Spinal cord (tissue), 10 donors: ENCODE measurements around the gene POU5F2. TPM values are rescaled to one million over a fixed set of nuclear protein-coding genes. Genes with fewer than 3 reads are reported as not detected.

ENCODE experiments used
- DNase-seq, 6 donors: peaks; one replicate each; pipeline versions ENCODE4 v3.0.0 to v3.0.0-alpha.2; 2013 to 2015; ENCODE audit warnings: low spot score in 6 of 6, low read depth in 4 of 6
- H3K27ac ChIP-seq: one replicate; pipeline ENCODE4 v1.5.1; 2013; ENCODE audit warnings: low read depth, low read length, control low read depth
- H3K27me3 ChIP-seq: one replicate; pipeline ENCODE4 v1.6.1; 2013; ENCODE audit warnings: low read length; ENCODE audit not compliant: control insufficient read depth, insufficient read depth
- H3K36me3 ChIP-seq: one replicate; pipeline ENCODE4 v1.6.1; 2013; ENCODE audit warnings: low read length; ENCODE audit not compliant: control insufficient read depth, insufficient read depth
- H3K4me1 ChIP-seq: one replicate; pipeline ENCODE4 v1.6.1; 2013; ENCODE audit warnings: low read length; ENCODE audit not compliant: control insufficient read depth, insufficient read depth
- H3K4me3 ChIP-seq: one replicate; pipeline ENCODE4 v1.5.1; 2013; ENCODE audit warnings: low read depth, low read length, control low read depth
- H3K9me3 ChIP-seq: one replicate; pipeline ENCODE4 v1.6.1; 2013; ENCODE audit warnings: low read length; ENCODE audit not compliant: control insufficient read depth, insufficient read depth
- WGBS: methylation state at CpG from one replicate; pipeline ENCODE4 v1.1.5; 2013; ENCODE audit warnings: missing lambda C conversion rate; ENCODE audit not compliant: insufficient coverage; 5-methylcytosine and 5-hydroxymethylcytosine counted together
- polyA plus RNA-seq, 2 donors: library from polyadenylated mRNA; unstranded; fragments of 120-200 nt; gene quantifications; one replicate each; pipeline ENCODE4 v1.2.1, GENCODE V29; 2013; ENCODE audit not compliant: insufficient read length in 2 of 2
- total RNA-seq, 2 donors: library from RNA; depleted of rRNA in 1 of 2; stranded (reverse); fragments of 120-200 nt in 1 of 2; fragments of >200 nt in 1 of 2; gene quantifications; one replicate each; pipeline versions ENCODE4 v1.2.3 to v1.2.4, GENCODE V29; 2013 to 2014
- donor health status: healthy.

Gene POU5F2
- total and polyA plus RNA-seq, 4 donors = 0.03 to 4.1 (median 0.80) TPM

- Histone ChIP-seq H3K4me3 (no peak overlapping the region), H3K4me1 (no peaks in the 10 kb centered on the region), H3K36me3 (no peaks in the 10 kb centered on the region), H3K9me3 (no peaks in the 10 kb centered on the region), H3K27me3 (no peaks in the 10 kb centered on the region), H3K27ac (no peak overlapping the region)
- DNase-seq = no peak
- no CpG with 5 or more reads among the region's 1 CpG for WGBS
Observed at GRCh38 chr5:93748875-93749397, 7.5 kb upstream of the POU5F2 start.

- no peaks in the 10 kb centered on the region for H3K4me1 ChIP-seq
- DNase-seq = no peak
- H3K4me3 ChIP-seq = no peak overlapping the region
- H3K27me3 ChIP-seq = no peaks in the 10 kb centered on the region
- H3K36me3 ChIP-seq = peaks cover under 1% of the 10 kb centered on the region
- H3K9me3 ChIP-seq = no peaks in the 10 kb centered on the region
- no peak overlapping the region for H3K27ac ChIP-seq
Observed at GRCh38 chr5:93746406-93747056, 5.1 kb upstream of the POU5F2 start.

GRCh38 chr5:93736284-93736683 is 5.1 kb downstream of the POU5F2 start:
- H3K9me3 ChIP-seq = peaks cover 3% of the 10 kb centered on the region

GRCh38 chr5:93735378-93735777 is 6.0 kb downstream of the POU5F2 start:
- Histone ChIP-seq H3K4me3 (no peak overlapping the region), H3K27me3 (no peaks in the 10 kb centered on the region), H3K4me1 (no peaks in the 10 kb centered on the region), H3K36me3 (peaks cover 2% of the 10 kb centered on the region), H3K27ac (no peak overlapping the region), H3K9me3 (peaks cover 3% of the 10 kb centered on the region)
- DNase-seq = peak in 1 of 6 donors; percentile 32
- 80% methylated on average over 1 of the region's 1 CpG for WGBS

More at GRCh38 chr5:93736284-93736683, 5.1 kb downstream of the POU5F2 start:
- H3K4me1 ChIP-seq = no peaks in the 10 kb centered on the region
- peaks cover 11% of the 10 kb centered on the region for H3K36me3 ChIP-seq
- no peak overlapping the region for H3K27ac ChIP-seq
- WGBS = no CpG with 5 or more reads among the region's 2 CpGs
- no peak for DNase-seq
- H3K4me3 ChIP-seq = no peak overlapping the region
- no peaks in the 10 kb centered on the region for H3K27me3 ChIP-seq

- Histone ChIP-seq H3K27ac (no peak overlapping the region), H3K4me3 (no peak overlapping the region), H3K4me1 (no peaks in the 10 kb centered on the region), H3K27me3 (no peaks in the 10 kb centered on the region), H3K36me3 (no peaks in the 10 kb centered on the region), H3K9me3 (no peaks in the 10 kb centered on the region)
- no peak for DNase-seq
- WGBS = 100% methylated on average over 1 of the region's 3 CpGs
Observed at GRCh38 chr5:93731987-93732386, 9.4 kb downstream of the POU5F2 start.

GRCh38 chr5:93726595-93726994 is 14.8 kb downstream of the POU5F2 start:
- Histone ChIP-seq H3K36me3 (no peaks in the 10 kb centered on the region), H3K27ac (no peak overlapping the region), H3K27me3 (no peaks in the 10 kb centered on the region), H3K9me3 (no peaks in the 10 kb centered on the region), H3K4me1 (no peaks in the 10 kb centered on the region), H3K4me3 (no peak overlapping the region)
- no peak for DNase-seq
- no CpG with 5 or more reads among the region's 1 CpG for WGBS

GRCh38 chr5:93724791-93725190 is 16.6 kb downstream of the POU5F2 start:
- no peak overlapping the region for H3K4me3 ChIP-seq
- no peaks in the 10 kb centered on the region for H3K9me3 ChIP-seq
- H3K27me3 ChIP-seq = no peaks in the 10 kb centered on the region
- DNase-seq = no peak
- H3K4me1 ChIP-seq = no peaks in the 10 kb centered on the region
- WGBS = no CpG with 5 or more reads among the region's 1 CpG
- no peak overlapping the region for H3K27ac ChIP-seq
- H3K36me3 ChIP-seq = no peaks in the 10 kb centered on the region

- H3K4me1 ChIP-seq = no peaks in the 10 kb centered on the region
- DNase-seq = no peak
- no peaks in the 10 kb centered on the region for H3K36me3 ChIP-seq
- H3K9me3 ChIP-seq = no peaks in the 10 kb centered on the region
- H3K27me3 ChIP-seq = no peaks in the 10 kb centered on the region
- H3K27ac ChIP-seq = no peak overlapping the region
- no peak overlapping the region for H3K4me3 ChIP-seq
- 100% methylated on average over 1 of the region's 4 CpGs for WGBS
Observed at GRCh38 chr5:93723681-93724080, 17.7 kb downstream of the POU5F2 start.

GRCh38 chr5:93723005-93723404 is 18.4 kb downstream of the POU5F2 start:
- Histone ChIP-seq H3K27ac (no peak overlapping the region), H3K36me3 (no peaks in the 10 kb centered on the region), H3K4me1 (no peaks in the 10 kb centered on the region), H3K27me3 (no peaks in the 10 kb centered on the region), H3K4me3 (no peak overlapping the region), H3K9me3 (no peaks in the 10 kb centered on the region)
- DNase-seq = peak in 1 of 6 donors; percentile 15

GRCh38 chr5:93722588-93722987 is 18.8 kb downstream of the POU5F2 start:
- peak in 1 of 6 donors; percentile 51 for DNase-seq
- Histone ChIP-seq H3K36me3 (no peaks in the 10 kb centered on the region), H3K27me3 (no peaks in the 10 kb centered on the region), H3K27ac (no peak overlapping the region), H3K4me3 (no peak overlapping the region), H3K4me1 (no peaks in the 10 kb centered on the region), H3K9me3 (no peaks in the 10 kb centered on the region)
- no CpG with 5 or more reads among the region's 3 CpGs for WGBS
